Left hindlimb (tissue), 1 donor: Measurements from ENCODE around the gene LSM5.

Experiments used
- DNase-seq: peaks from one replicate; pipeline ENCODE4 v3.0.0-alpha.2; 2018

The LSM5 gene

GRCh38 chr7:32458025-32458424 lies 32.2 kb downstream of the LSM5 start:
- no peak for DNase-seq

DNA sequence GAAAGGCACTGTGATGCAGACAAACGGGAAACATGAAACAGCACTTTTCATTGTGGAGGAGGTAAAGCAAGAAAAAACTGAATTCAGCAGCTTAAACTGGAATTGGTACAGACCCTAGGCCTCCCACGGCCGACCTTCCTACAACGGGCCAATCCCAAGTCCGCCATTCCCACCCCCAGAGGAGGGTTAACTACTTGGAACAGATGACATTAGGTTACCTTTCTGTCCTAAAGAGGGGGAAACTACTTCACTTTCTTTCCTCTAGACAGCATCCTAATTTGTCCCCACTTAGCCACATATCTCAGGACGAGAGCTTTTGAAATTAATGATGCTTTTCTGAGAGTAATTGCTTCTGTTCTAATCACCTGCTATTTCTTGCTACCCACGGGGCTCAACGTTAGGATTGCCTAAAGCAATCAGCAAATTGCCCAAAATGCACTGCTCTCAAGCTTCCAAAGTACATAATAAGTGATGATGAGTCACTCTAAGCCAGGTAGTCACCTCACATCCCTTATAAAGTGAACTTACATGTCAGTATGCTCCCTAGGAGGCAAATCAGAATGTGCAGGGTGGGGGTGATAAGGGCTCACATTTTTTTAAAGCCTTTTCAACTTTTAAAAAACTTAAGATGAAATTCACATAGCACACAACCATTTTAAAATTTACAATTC lies 36.7 kb downstream of the LSM5 start:
- no peak for DNase-seq

DNA sequence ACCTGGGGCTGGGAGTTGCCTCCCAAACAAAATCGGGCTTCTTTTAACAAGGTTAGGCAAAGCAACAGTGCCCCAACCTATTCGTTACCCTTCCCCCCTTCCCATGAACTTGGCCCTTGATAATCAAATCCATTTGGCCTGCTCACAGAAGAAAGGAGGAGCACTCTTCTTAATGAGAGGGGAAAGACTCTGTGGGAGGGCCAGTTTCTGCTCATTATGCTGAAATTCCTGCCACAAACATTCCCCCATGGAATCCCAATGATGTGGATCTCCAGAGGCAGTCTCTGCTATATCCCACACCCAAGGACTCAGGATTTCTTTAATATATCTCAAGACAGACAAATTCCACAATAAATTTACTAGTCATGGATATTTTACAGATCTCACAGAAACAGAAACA lies 43.0 kb downstream of the LSM5 start:
- DNase-seq, result no peak

DNA sequence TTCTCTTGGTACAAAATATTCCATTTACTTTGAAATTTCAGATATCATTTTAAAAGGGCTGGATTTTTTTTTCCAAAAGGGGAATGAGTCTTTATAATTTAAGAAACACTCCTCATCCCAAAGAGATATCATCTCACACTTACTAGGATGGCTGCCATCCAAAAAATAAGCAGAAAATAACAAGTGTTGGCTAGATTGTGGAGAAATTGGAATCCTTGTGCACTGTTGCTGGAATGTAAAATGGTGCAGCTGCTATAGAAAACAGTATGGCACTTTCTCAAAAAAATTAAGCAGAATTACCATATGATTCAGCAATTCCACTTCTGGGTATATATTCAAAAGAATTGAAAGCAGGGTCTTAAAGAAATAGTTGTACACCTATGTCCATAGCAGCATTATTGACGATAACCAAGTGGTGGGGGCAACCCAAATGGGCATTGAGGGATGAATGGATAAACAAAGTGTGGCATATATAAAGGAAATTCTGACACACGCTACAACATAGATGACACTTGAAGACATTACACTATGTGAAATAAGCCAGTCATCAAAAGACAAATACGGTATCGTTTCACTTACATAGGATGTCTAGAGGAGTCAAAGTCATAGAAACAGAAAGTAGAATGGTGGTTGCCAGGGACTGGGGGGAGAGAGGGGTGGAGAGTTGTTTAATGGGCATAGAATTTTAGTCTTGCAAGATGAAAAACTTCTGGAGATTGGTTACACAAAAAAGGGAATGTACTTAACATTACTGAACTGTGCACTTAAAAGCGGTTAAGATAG lies 53.8 kb downstream of the LSM5 start:
- DNase-seq, result no peak
